Pulmonary artery endothelial cell (primary cell): ENCODE results near the gene ANKS4B. TPM values are rescaled to one million over a fixed set of nuclear protein-coding genes. Genes with fewer than 3 reads are reported as not detected.
"Not testable (repeated sequence)": the region's sequence is repeated elsewhere in the genome, so short reads cannot be mapped to it uniquely, and the experiment has no call there.

Source experiments
- DNase-seq: peaks from one replicate; pipeline ENCODE4 v3.0.0-alpha.2; 2011; ENCODE audit warnings: low read depth, low spot score
- total RNA-seq: library from RNA; depleted of rRNA; stranded (reverse); fragments of >200 nt; gene quantifications from 2 replicates; pipeline ENCODE4 v1.2.3, GENCODE V29; 2014

ANKS4B gene
- total RNA-seq, 1 donor from 2014 or later, result not detected

GRCh38 chr16:21262779-21263639 lies 29.5 kb downstream of the ANKS4B start:
- DNase-seq, result no peak

- no peak for DNase-seq
Observed at GRCh38 chr16:21263640-21264570, 30.4 kb downstream of the ANKS4B start.

GRCh38 chr16:21264571-21265036 lies 31.1 kb downstream of the ANKS4B start:
- no peak for DNase-seq

GRCh38 chr16:21265104-21265837 lies 31.8 kb downstream of the ANKS4B start:
- no peak for DNase-seq

GRCh38 chr16:21267298-21267697 lies 33.8 kb downstream of the ANKS4B start:
- DNase-seq, result no peak

- DNase-seq, result no peak
Observed at GRCh38 chr16:21268236-21268635, 34.7 kb downstream of the ANKS4B start.

GRCh38 chr16:21272253-21272652 lies 38.8 kb downstream of the ANKS4B start:
- DNase-seq, result no peak

- not testable (repeated sequence) for DNase-seq
Observed at GRCh38 chr16:21272763-21273162, 39.3 kb downstream of the ANKS4B start.

- no peak for DNase-seq
Observed at GRCh38 chr16:21274172-21274726, 40.8 kb downstream of the ANKS4B start.

GRCh38 chr16:21275529-21275928 lies 42.0 kb downstream of the ANKS4B start:
- DNase-seq, result no peak

GRCh38 chr16:21276090-21276489 lies 42.6 kb downstream of the ANKS4B start:
- no peak for DNase-seq

- DNase-seq, result no peak
Observed at GRCh38 chr16:21277045-21277926, 43.8 kb downstream of the ANKS4B start.

- DNase-seq, result no peak
Observed at GRCh38 chr16:21277927-21278706, 44.6 kb downstream of the ANKS4B start, which contains the start of gene CRYM. TSS of gene CRYM (minus strand) at chr16:21278290. CDS start at chr16:21278251, 39 bp downstream.

GRCh38 chr16:21279501-21279900 lies 46.0 kb downstream of the ANKS4B start:
- no peak for DNase-seq

- no peak for DNase-seq
Observed at GRCh38 chr16:21281698-21282389, 48.3 kb downstream of the ANKS4B start.

GRCh38 chr16:21283521-21284289 lies 50.2 kb downstream of the ANKS4B start:
- DNase-seq, result no peak

- no peak for DNase-seq
Observed at GRCh38 chr16:21284414-21284813, 50.9 kb downstream of the ANKS4B start.

GRCh38 chr16:21285314-21285713 lies 51.8 kb downstream of the ANKS4B start:
- no peak for DNase-seq
